Activated CD8-positive, alpha-beta memory T cell treated with anti-CD3 and anti-CD28 coated beads, Interleukin-2, amount 50 U/mL, for 1 hour (primary cell): ENCODE results near the gene HDAC2.
"Not testable (repeated sequence)": the region's sequence is repeated elsewhere in the genome, so short reads cannot be mapped to it uniquely, and the experiment has no call there.

Source experiments
- DNase-seq: peaks from one replicate; pipeline ENCODE4 v3.0.0-alpha.2; 2020; ENCODE audit errors: extremely low read depth

Gene HDAC2

GRCh38 chr6:113971741-113972140 lies 793 bp upstream of the HDAC2 start:
- no peak for DNase-seq

- DNase-seq = no peak
Measured at GRCh38 chr6:113969888-113970804, 802 bp downstream of the HDAC2 start.

DNA sequence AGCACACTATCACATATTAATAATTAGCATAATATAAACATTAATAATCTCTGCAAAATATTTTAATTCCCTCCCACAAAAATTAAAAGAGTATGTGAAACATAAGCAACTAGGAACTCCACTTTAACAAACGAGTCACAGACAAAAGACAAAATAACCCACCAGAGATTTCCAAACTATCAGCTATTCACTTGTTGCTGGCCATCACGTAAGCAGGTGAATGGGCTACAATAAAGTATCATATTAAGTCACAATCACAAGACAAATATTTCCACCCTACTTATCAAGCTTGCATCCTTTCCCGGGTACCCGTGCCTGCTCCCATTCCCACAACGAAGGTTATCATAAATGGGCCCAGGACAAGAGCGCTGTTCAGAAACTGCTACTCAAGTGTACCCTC lies 2.5 kb downstream of the HDAC2 start:
- no peak for DNase-seq

GRCh38 chr6:113967777-113968176 lies 3.2 kb downstream of the HDAC2 start:
- DNase-seq = no peak

DNA sequence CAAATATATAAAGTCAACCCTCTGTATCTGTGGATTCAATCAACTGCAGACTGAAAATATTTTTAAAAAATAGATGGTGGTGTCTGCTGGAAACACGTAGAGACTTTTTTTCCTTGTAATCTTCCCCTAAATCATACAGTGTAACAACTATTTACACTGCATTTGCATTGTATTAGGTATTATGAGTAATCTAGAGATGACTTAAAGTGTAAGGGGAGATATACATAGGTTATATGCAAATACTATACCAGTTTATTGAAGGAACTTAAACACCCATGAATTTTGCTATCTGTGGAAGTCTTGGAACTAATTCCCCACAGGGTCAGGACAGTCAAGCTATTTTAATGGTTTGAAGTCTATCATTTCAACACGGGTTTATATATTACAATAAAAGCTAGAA lies 10.2 kb downstream of the HDAC2 start:
- DNase-seq = no peak

DNA sequence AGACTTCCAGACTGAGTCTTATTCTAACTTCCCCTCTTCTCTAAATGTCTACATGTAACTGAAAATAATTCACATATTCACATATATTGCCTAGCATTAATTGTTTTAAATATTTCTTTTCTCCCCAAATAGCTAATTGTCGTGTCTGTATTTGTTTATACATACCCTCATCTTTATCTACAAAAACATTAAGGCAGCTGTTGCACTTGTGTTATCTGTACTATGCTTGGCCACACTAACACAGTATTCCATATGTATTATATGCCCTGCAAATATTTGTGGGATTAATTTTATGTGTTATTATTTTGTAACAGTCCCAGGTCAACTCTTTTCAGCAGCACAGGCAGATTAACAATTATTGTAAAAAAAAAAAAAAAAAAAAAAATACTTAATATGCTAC lies 11.7 kb downstream of the HDAC2 start:
- no peak for DNase-seq

DNA sequence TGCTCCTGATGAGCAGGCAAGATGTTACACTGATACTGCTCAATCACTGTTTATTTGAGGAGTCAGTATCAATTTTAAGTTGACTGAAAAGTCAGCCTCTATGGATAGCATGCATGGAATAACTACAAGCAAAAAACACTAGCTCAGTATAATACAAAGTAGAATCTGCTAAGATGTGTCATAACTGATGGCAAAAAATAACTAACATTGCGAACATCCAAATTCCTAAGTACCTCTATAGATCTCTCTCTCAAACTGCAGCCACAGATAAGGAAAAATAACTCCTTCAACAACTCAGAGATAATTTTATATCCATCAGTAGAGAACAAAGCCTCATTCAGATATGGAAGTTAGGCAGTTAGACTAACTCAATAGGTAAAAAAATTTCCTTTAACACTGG lies 16.3 kb downstream of the HDAC2 start:
- no peak for DNase-seq

GRCh38 chr6:113953346-113953745 lies 17.6 kb downstream of the HDAC2 start:
- no peak for DNase-seq

DNA sequence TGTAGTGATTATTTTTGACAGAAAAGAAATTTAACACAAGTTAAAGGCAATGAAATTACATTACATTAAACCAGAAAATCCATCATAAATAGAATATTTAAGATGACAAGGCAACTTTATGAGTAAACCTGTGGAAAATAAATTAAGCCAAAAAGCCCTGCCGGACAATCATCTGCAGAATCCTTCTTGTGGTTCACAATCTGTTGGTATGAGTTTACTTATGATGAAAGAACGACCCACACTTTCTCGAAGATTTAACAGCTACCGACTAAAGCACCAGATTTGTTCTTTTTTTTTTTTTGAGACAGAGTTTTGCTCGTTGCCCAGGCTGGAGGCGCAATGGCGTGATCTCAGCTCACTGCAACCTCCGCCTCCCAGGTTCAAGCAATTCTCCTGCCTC lies 21.4 kb downstream of the HDAC2 start:
- DNase-seq = no peak

DNA sequence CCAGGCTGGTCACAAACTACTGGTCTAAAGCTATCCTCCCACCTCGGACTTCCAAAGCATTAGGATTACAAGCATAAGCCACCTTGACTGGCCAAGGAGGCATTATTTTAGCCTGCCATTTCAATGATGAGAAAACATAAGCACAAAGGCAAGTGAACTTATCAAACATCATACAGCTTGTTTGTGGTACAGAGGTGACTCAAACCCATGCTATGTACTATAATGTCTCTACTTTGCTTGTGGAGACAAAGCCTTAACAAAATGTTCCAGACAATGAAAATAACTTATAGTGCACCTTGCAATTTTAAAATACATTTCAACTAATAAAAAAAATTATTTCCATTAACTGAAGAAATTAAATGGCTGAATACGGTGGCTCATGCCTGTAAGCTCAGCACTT lies 26.2 kb downstream of the HDAC2 start:
- no peak for DNase-seq

GRCh38 chr6:113939825-113940224 lies 31.1 kb downstream of the HDAC2 start:
- DNase-seq = no peak

GRCh38 chr6:113936093-113936934 lies 34.6 kb downstream of the HDAC2 start:
- DNase-seq = no peak

GRCh38 chr6:113934101-113934500 lies 36.8 kb downstream of the HDAC2 start:
- no peak for DNase-seq

DNA sequence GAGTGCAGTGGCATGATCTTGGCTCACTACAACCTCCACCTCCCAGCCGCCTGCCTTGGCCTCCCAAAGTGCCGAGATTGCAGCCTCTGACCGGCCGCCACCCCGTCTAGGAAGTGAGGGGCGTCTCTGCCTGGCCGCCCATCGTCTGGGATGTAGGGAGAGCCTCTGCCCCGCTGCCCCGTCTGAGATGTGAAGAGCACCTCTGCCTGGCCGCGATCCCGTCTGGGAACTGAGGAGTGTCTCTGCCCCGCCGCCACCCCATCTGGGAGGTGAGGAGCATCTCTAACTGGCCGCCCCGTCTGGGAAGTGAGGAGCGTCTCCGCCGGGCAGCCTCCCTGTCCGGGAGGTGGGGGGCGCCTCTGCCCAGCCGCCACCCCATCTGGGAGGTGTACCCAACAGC lies 39.0 kb downstream of the HDAC2 start:
- not testable (repeated sequence) for DNase-seq

DNA sequence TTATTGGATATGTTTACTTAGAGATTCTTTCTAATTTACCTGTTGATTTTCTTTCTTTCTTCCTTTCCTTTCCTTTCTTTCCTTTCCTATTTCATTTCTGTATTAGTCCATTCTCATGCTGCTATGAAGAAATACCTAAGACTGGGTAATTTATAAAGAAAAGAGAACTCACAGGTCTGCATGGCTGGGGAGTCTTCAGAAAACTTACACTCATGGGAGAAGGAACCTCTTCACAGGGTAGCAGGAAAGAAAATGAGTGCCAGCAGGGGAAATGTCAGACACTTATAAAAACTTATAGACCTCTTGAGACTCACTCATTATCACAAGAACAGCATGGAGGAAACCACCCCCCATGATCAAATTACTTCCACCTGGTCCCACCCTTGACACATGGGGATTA lies 40.8 kb downstream of the HDAC2 start:
- DNase-seq = no peak

DNA sequence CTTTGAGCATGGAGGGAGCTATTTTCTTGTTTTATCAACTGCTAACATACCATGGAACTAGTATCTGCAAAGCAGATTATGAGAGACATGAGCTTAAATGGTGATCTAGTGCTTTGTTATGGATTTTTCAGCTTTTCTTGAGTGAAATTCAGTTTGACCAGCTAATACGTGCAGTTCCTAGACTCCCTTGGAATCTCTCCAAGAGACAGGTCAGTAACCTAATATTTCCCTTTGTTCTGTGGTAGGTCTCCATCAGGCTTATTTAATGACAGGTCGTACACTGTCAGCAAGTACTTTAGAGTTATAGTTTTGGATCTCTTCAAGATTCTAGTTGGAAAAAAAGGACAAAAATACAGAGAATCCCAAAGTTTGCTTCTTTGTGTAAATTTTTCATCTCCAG lies 43.9 kb downstream of the HDAC2 start:
- no peak for DNase-seq

GRCh38 chr6:113925378-113925777 lies 45.6 kb downstream of the HDAC2 start:
- DNase-seq = no peak

GRCh38 chr6:113924312-113924723 lies 46.6 kb downstream of the HDAC2 start:
- DNase-seq = no peak

- DNase-seq = no peak
Measured at GRCh38 chr6:113923526-113923925, 47.4 kb downstream of the HDAC2 start.

DNA sequence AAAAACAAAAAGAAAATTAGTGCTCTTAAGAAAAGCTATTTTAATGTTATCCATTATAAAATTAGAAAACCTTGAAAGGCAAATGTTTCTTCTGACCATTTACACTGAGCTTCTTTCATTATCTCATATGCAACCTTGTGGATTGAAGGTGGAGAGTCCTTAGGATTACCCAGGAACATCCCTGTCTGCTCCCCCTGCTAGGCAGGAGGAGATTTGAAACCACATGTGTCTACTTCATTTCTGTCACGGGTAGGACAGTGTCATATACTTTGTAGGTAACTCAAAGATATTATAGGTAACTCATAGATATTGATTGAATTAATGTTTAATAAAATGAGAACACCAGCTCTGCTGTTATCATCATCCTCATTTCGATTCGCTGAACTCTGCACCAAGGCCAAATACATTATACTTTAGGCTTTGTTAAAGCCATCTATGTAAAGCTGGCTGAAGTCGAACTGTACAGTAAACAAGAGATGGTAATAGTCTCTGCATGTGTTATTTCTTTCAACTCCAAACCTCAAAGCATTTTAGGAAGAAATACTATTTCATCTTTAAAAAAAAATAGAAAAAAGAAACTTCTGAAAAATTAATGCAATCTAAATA lies 49.5 kb downstream of the HDAC2 start:
- DNase-seq = no peak

GRCh38 chr6:113920663-113921267 lies 50.2 kb downstream of the HDAC2 start:
- DNase-seq = no peak

GRCh38 chr6:113910285-113910684 lies 60.7 kb downstream of the HDAC2 start:
- DNase-seq = not testable (repeated sequence)
